CD4-positive, alpha-beta T cell treated with Interleukin-1 beta for 1 hour (primary cell): ENCODE results near the gene TRMT1.

Experiments
- DNase-seq, 2 donors: peaks; one replicate each; pipeline ENCODE4 v3.0.0-alpha.2; 2020 to 2022

TRMT1 gene

GRCh38 chr19:13069415-13070359 is 46.9 kb downstream of the TRMT1 start:
- no peak for DNase-seq

GRCh38 chr19:13068085-13068846 is 48.3 kb downstream of the TRMT1 start:
- no peak for DNase-seq

- no peak for DNase-seq
Observed at GRCh38 chr19:13066933-13067807, 49.4 kb downstream of the TRMT1 start.

- no peak for DNase-seq
Observed at GRCh38 chr19:13066226-13066625, 50.3 kb downstream of the TRMT1 start.

DNA sequence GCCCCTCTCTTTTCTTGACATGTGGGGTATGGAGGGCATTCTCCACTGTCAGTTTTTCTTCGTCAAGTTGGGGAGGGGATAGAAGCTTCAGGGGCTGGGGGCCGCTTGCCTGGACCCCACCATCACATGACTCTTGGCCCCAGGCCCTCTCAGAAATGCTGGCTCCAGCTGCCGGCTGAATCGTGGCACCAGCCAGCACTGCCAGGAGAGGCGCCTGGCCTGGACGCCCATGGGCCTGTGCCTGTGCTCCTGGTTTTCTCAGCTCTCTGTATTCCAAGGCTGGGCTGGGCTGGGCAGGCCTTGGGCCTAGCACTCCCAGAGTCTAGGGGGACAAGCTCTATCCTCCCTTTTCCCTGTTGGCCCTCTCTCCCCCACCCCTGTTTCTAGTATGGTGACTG is 52.4 kb downstream of the TRMT1 start:
- no peak for DNase-seq

- DNase-seq, result no peak
Observed at GRCh38 chr19:13063461-13064091, 53.0 kb downstream of the TRMT1 start.

DNA sequence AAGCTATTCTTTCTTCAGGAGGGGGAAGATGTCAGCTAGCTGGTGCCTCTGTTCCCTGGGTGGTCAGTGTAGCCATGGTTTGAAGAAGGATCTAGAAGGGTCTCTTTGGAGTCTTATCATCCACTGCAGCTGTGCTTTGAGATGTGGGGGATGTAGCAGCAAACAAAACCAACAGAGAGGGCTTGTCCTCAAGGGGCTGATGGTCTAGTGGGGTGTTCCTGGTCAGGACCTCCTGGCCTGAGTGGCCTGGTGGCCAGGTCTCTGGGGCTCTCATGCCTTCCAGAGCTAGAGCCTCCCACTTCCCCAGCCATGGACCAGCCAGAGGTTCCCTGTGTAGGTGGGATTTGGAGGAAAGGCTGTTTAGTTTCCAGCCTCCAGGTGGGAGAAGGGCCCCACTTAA is 54.2 kb downstream of the TRMT1 start:
- DNase-seq, result no peak

- peak; percentile 71 to 74 for DNase-seq
Observed at GRCh38 chr19:13060964-13061927, 55.3 kb downstream of the TRMT1 start.

DNA sequence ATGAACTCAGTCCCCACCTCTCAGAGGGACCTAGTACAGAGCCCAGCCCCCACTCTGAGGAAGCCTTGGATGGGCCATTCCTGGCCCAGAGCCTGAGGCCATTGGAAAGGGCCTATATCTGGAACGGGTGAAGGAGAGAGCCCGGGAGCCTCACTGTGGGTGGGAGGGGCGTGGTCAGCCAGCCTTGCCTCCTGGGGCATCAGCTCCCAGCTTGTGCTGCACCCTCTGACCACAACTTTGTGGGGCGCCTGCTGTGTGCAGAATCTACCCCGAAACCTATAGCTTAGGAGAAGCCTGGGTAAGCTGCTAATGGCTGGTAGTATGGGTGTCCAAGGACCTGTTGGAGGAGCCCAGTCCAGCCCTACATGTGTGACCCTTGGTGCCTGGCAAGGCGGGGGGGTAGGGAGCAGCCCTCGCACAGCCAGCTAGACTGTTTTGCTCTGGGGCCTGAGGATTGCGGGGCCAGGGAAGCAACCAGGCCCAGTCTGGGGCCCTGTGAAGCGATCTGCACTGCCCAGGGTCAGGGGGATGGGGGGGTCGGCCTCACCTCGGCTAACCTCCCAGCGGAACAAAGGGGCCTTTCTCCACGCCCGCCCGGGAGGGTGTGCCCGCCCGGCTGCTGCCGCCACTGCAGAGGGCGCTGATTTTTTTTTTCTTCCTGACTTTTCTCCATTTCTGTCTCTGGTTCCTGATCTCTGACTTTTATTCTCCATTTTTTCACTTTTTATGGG is 56.1 kb downstream of the TRMT1 start:
- no peak for DNase-seq

GRCh38 chr19:13058951-13059660 is 57.4 kb downstream of the TRMT1 start:
- DNase-seq, result no peak

- DNase-seq, result no peak
Observed at GRCh38 chr19:13057744-13058143, 58.8 kb downstream of the TRMT1 start.

DNA sequence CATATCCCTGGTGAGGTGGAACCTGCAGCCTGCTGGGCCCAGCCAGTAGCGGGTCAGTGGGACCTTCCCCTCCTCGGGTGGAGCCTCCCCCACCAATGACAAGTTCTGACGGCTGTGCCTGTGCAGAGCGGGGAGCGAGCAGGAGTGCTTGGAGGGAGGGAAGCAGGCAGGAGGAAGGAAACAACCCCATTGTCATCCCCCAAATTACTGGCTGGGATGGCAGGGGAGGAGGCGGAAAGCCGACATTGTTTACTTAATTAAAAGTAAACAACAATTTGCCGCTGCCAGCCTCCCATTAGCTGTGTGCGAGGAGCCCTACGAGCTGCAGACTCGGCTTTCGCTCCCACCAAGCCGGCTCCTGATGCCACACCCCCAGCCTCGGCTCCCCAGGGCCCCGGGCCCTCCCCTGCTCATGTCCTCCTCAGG is 59.4 kb downstream of the TRMT1 start:
- no peak for DNase-seq

GRCh38 chr19:13056052-13056660 is 60.4 kb downstream of the TRMT1 start:
- no peak for DNase-seq

DNA sequence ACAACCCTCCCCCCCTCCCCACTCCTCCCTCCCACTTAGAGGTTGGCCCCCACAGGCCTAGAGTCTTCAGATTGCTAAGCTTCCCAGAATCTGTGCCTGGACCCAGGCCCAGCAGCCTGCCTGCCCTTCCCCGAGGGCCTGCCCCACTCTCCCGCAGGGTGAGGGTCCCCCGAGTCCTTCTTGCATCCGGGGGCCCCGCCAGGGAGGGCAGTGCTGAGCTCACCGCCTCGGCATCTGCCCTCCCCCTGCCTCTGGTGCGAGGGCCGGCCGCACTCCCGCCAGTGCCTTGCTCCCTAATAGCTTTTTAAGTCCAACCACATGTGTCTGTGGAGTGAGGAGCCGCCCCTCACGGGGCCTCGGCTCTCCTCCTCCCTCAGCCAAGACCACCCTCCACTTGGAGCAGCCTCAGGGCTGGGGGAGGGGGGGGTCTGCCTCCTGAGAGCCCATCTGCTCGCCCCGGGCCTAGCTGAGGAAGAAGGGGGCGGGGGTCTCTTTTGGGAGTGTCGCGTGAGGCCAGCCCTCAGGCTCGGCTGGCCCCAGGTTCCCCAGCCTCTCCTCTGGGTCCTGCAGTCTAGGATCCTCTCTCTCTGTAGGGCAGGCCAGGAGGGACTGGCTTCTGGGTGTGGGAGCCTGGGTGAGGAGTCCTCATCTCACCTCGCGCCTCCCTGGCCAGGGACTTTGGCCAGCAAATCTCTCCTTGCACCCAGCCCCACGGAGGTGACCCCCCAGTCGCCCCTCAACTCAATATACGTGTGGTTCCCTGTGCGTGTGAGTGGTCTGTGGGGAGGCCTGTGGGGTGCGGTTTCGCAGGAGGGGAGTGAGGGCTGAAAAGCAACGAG is 61.1 kb downstream of the TRMT1 start:
- DNase-seq, result no peak
